ENCODE measurements around the gene POTEH. TPM values are rescaled to one million over a fixed set of nuclear protein-coding genes. Genes with fewer than 3 reads are reported as not detected.
"Not testable (repeated sequence)": the region's sequence is repeated elsewhere in the genome, so short reads cannot be mapped to it uniquely, and the experiment has no call there.

The POTEH gene
- total and polyA plus RNA-seq, 2 donors (not counting 3 experiments of a cell fraction or from before 2014, with no cell fraction given): not detected

DNA sequence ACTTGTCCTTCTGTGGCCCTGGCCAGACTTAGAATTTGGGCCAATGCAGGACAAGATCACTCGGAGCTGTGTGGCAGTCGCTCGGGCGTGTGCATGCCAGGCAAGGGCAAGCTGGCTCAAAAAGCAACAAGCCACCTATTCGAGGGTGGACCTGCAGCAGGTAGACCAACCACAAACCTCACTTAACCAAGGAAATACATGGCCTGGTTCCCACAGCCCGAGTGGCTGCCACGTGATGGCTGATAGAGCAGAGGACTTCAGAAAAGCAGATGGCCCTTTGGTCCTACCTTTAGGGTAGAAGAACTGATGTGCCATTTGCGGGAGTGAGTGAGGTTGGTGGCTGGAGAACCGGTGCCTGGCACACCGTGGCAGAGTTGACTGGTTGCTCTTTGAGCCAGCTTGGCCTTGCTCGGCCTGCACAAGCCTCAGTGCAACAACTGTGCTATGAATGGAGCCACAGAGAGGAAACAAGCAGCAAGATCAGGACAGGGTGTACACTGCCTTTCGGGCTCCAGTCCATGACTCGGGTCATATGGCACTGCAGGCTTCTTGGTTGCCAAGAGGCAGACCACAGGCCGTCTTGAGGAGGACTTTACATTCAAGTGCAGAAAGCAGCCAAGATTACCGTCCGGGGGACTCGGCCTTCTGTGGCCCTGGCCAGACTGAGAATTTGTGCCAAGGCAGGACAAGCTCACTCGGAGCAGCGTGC, 39.5 kb downstream of the POTEH start:
- H3K4me3 ChIP-seq (replicated peaks in 1 of 3; ENCODE audit: insufficient read depth in 1 of 3, low read depth in 1 of 3, low read length in 3 of 3); H3K9me3 ChIP-seq (replicated peaks; ENCODE audit: control insufficient read depth, insufficient read depth, low read length); H3K36me3 ChIP-seq (ENCODE audit: control insufficient read depth in 2 of 2, extremely low read depth in 1 of 2, insufficient read depth in 2 of 2, low read length in 2 of 2); H2AFZ ChIP-seq (ENCODE audit: low read depth, low read length); H3K9me1 ChIP-seq (replicated peaks; ENCODE audit: control insufficient read depth, extremely low read depth, insufficient read depth, low read length); H4K20me1 ChIP-seq (replicated peaks; ENCODE audit: control insufficient read depth, extremely low read depth, insufficient read depth, low read length); H3K4me1 ChIP-seq (ENCODE audit: control insufficient read depth, extremely low read depth, insufficient read depth, low read length); BruUV-seq (replicated peaks); FAIRE-seq; H3K27ac ChIP-seq (ENCODE audit: insufficient read depth, low read depth, low read length); H3K79me2 ChIP-seq (ENCODE audit: control insufficient read depth, insufficient read depth, low read length); H3K27me3 ChIP-seq (ENCODE audit: control insufficient read depth in 2 of 2, insufficient read depth in 2 of 2, low read length in 2 of 2); H3K4me2 ChIP-seq (ENCODE audit: insufficient read depth, low read length); CTCF ChIA-PET; dilution Hi-C loops (cut with MboI; ENCODE audit: extremely low pct_ligation_motif_present, low sequenced_read_pairs); DNase-seq (ENCODE audit: low read depth, low spot score); intact Hi-C loops (cut with micrococcal nuclease); POLR2A ChIA-PET; H3K9ac ChIP-seq (replicated peaks; ENCODE audit: extremely low read depth, insufficient read depth, low read length): not testable (repeated sequence)

- H2AFZ ChIP-seq (ENCODE audit: low read depth, low read length); POLR2A ChIA-PET; H3K9ac ChIP-seq (replicated peaks; ENCODE audit: extremely low read depth, insufficient read depth, low read length); DNase-seq (ENCODE audit: low read depth, low spot score); dilution Hi-C loops (cut with MboI; ENCODE audit: extremely low pct_ligation_motif_present, low sequenced_read_pairs); H3K36me3 ChIP-seq (ENCODE audit: control insufficient read depth in 2 of 2, extremely low read depth in 1 of 2, insufficient read depth in 2 of 2, low read length in 2 of 2); H3K4me1 ChIP-seq (ENCODE audit: control insufficient read depth, extremely low read depth, insufficient read depth, low read length); intact Hi-C loops (cut with micrococcal nuclease); CTCF ChIA-PET; H3K9me3 ChIP-seq (replicated peaks; ENCODE audit: control insufficient read depth, insufficient read depth, low read length); H3K27me3 ChIP-seq (ENCODE audit: control insufficient read depth in 2 of 2, insufficient read depth in 2 of 2, low read length in 2 of 2); BruUV-seq (replicated peaks); H3K4me3 ChIP-seq (replicated peaks in 1 of 3; ENCODE audit: insufficient read depth in 1 of 3, low read depth in 1 of 3, low read length in 3 of 3); H3K9me1 ChIP-seq (replicated peaks; ENCODE audit: control insufficient read depth, extremely low read depth, insufficient read depth, low read length); H3K79me2 ChIP-seq (ENCODE audit: control insufficient read depth, insufficient read depth, low read length); H4K20me1 ChIP-seq (replicated peaks; ENCODE audit: control insufficient read depth, extremely low read depth, insufficient read depth, low read length); H3K27ac ChIP-seq (ENCODE audit: insufficient read depth, low read depth, low read length); H3K4me2 ChIP-seq (ENCODE audit: insufficient read depth, low read length); FAIRE-seq: not testable (repeated sequence)
Observed at GRCh38 chr22:15731023-15731422, 41.2 kb downstream of the POTEH start.

DNA sequence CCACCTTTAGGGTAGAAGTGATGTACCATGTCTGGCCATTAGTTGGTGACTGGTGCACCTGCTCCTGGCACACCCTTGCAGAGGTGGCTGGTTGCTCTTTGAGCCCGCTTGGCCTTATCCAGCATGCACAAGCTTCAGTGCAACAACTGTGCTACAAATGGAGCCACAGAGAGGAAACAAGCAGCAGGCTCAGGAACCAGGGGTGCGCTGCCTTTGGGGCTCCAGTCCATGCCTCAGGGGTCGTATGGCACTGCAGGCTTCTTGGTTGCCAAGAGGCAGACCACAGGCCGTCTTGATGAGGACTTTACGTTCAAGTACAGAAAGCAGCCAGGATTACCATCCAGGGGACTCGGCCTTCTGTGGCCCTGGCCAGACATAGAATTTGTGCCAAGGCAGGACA, 44.6 kb downstream of the POTEH start:
- intact Hi-C loops (cut with micrococcal nuclease); FAIRE-seq; BruUV-seq (replicated peaks): not testable (repeated sequence)

DNA sequence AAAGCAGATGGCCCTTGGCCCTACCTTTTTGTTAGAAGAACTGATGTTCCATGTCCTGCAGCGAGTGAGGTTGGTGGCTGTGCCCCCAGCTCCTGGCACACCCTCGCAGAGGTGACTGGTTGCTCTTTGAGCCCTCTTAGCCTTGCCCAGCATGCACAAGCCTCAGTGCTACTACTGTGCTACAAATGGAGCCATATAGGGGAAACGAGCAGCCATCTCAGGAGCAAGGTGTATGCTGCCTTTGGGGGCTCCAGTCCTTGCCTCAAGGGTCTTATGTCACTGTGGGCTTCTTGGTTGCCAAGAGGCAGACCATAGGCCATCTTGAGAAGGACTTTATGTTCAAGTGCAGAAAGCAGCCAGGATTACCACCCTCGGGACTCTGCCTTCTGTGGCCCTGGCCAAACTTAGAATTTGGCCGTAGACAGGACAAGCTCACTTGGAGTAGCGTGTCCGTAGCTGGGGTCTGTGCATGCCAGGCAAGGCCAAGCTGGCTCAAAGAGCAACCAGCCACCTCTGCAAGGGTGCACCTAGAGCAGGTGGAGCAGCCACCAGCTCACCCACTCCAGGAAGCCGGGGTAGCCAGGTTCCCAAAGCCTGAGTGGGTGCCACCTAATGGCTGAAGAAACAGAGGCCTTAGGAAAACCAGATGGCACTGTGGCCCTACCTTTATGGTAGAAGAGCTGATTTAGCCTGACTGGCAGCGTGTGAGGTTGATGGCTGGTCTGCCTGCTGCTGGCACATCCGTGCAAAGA, 48.5 kb downstream of the POTEH start:
- H3K9me1 ChIP-seq (replicated peaks; ENCODE audit: control insufficient read depth, extremely low read depth, insufficient read depth, low read length); H2AFZ ChIP-seq (ENCODE audit: low read depth, low read length); H3K36me3 ChIP-seq (ENCODE audit: control insufficient read depth in 2 of 2, extremely low read depth in 1 of 2, insufficient read depth in 2 of 2, low read length in 2 of 2); BruUV-seq (replicated peaks); dilution Hi-C loops (cut with MboI; ENCODE audit: extremely low pct_ligation_motif_present, low sequenced_read_pairs); CTCF ChIA-PET; intact Hi-C loops (cut with micrococcal nuclease); H3K79me2 ChIP-seq (ENCODE audit: control insufficient read depth, insufficient read depth, low read length); FAIRE-seq; H3K4me1 ChIP-seq (ENCODE audit: control insufficient read depth, extremely low read depth, insufficient read depth, low read length); H3K4me3 ChIP-seq (replicated peaks in 1 of 3; ENCODE audit: insufficient read depth in 1 of 3, low read depth in 1 of 3, low read length in 3 of 3); H3K4me2 ChIP-seq (ENCODE audit: insufficient read depth, low read length); H3K9ac ChIP-seq (replicated peaks; ENCODE audit: extremely low read depth, insufficient read depth, low read length); H3K27ac ChIP-seq (ENCODE audit: insufficient read depth, low read depth, low read length); H4K20me1 ChIP-seq (replicated peaks; ENCODE audit: control insufficient read depth, extremely low read depth, insufficient read depth, low read length); H3K9me3 ChIP-seq (replicated peaks; ENCODE audit: control insufficient read depth, insufficient read depth, low read length); DNase-seq (ENCODE audit: low read depth, low spot score); H3K27me3 ChIP-seq (ENCODE audit: control insufficient read depth in 2 of 2, insufficient read depth in 2 of 2, low read length in 2 of 2); POLR2A ChIA-PET: not testable (repeated sequence)

More for the DNA sequence above, 44.6 kb downstream of the POTEH start:
- H3K4me1 ChIP-seq (ENCODE audit: control insufficient read depth, extremely low read depth, insufficient read depth, low read length); dilution Hi-C loops (cut with MboI; ENCODE audit: extremely low pct_ligation_motif_present, low sequenced_read_pairs); DNase-seq (ENCODE audit: low read depth, low spot score); H3K27ac ChIP-seq (ENCODE audit: insufficient read depth, low read depth, low read length); CTCF ChIA-PET; H3K79me2 ChIP-seq (ENCODE audit: control insufficient read depth, insufficient read depth, low read length); H4K20me1 ChIP-seq (replicated peaks; ENCODE audit: control insufficient read depth, extremely low read depth, insufficient read depth, low read length); H3K9me1 ChIP-seq (replicated peaks; ENCODE audit: control insufficient read depth, extremely low read depth, insufficient read depth, low read length); H3K9me3 ChIP-seq (replicated peaks; ENCODE audit: control insufficient read depth, insufficient read depth, low read length); H3K36me3 ChIP-seq (ENCODE audit: control insufficient read depth in 2 of 2, extremely low read depth in 1 of 2, insufficient read depth in 2 of 2, low read length in 2 of 2); H3K9ac ChIP-seq (replicated peaks; ENCODE audit: extremely low read depth, insufficient read depth, low read length); H3K4me3 ChIP-seq (replicated peaks in 1 of 3; ENCODE audit: insufficient read depth in 1 of 3, low read depth in 1 of 3, low read length in 3 of 3); H2AFZ ChIP-seq (ENCODE audit: low read depth, low read length); H3K27me3 ChIP-seq (ENCODE audit: control insufficient read depth in 2 of 2, insufficient read depth in 2 of 2, low read length in 2 of 2); POLR2A ChIA-PET; H3K4me2 ChIP-seq (ENCODE audit: insufficient read depth, low read length): not testable (repeated sequence)

Measured in endothelial cell of umbilical vein (primary cell).